T-helper 1 cell treated with Interleukin-12 subunit alpha and Interleukin-12 subunit beta and Interleukin-4 antibody, amounts not matched to agents 30 μg/mL and 1 μg/mL, for 36 hours (primary cell): ENCODE data around the gene DGKD.

Experiments used
- H3K27ac Mint-ChIP-seq: one replicate; pipeline ENCODE4 v1.8.0; 2021; ENCODE audit warnings: mild to moderate bottlenecking, mixed read lengths
- H3K27me3 Mint-ChIP-seq: one replicate; pipeline ENCODE4 v1.8.0; 2021; ENCODE audit warnings: low read depth, mixed read lengths
- H3K36me3 Mint-ChIP-seq: one replicate; pipeline ENCODE4 v1.8.0; 2021; ENCODE audit warnings: low read depth, mixed read lengths
- H3K4me1 Mint-ChIP-seq: one replicate; pipeline ENCODE4 v1.8.0; 2021; ENCODE audit warnings: low read depth, mixed read lengths
- H3K4me3 Mint-ChIP-seq: one replicate; pipeline ENCODE4 v1.8.0; 2021; ENCODE audit warnings: mild to moderate bottlenecking, moderate library complexity, mixed read lengths
- H3K9me3 Mint-ChIP-seq: one replicate; pipeline ENCODE4 v1.8.0; 2021; ENCODE audit warnings: mixed read lengths

Gene DGKD

DNA sequence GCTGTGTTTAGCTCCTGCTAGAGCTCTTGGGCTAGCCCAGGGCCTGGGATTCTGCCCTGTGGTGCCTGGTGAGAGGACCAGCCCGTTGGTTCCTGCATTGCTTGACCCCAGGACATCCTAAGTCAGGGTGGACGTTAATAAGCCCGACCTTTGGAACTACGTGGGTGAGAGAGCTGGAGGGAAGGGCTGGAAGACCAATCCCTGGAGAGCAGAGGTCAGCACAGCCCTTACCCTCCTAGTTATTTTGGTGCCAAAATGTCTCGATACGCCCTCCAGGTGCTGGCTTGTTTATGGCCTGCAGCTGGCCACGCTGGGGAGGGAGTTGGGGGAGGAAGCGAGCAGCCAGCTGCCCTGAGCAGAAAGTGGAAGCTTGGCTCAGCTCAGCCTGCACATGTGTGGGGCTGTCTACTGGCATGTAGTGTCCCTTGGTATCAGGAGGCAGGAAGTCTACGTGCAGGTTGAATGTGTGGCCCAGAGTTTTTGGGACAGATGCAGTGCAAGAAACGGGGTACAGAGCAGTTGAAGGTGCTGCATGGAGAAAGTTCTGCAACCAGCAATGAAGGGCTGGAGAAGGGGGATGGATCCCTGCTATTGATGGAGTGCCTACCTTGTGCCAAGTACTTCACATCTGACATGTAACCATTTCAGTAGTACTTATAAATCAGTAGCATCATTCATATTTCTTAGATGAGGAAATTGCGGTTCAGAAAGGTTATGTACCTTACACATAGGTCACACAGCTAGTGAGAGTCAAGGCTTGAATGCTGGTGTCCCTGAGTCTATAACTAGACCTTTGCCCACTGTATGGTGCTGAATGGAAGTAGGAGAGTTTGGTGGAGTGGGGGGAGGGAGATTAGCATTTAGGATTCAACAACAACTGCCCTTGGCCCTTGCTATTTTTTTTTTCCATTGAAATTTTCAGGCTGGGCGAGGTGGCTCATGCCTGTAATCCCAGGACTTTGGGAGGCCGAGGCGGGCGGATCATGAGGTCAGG is 5.0 kb upstream of the DGKD start:
- H3K4me1 Mint-ChIP-seq: peaks cover 35% of the 10 kb centered on the region
- H3K4me3 Mint-ChIP-seq: no peak overlapping the region
- H3K9me3 Mint-ChIP-seq: no peaks in the 10 kb centered on the region
- H3K27ac Mint-ChIP-seq: no peak overlapping the region
- H3K27me3 Mint-ChIP-seq: peaks cover 1% of the 10 kb centered on the region
- H3K36me3 Mint-ChIP-seq: no peaks in the 10 kb centered on the region

DNA sequence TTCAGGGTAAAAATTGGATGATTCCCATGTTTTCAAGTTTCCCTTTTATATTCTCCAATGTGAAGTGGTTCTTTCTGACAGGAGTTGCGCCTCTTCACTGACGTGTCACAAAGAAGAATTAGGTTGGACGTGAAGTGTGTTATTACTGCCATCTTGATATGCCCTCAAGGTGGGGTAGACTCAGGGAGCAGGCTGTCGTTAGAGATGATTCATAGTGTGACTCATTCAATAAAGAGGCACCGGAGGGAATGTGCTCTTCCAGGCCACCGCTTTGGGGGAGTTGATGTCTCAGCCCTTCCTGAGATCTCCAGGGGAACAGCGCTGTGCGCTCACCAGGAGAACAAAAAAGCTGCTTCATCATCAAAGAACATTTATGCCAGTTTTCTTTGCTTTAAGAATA is 3.6 kb upstream of the DGKD start:
- Mint-ChIP-seq H3K4me1 (peaks cover 42% of the 10 kb centered on the region), H3K36me3 (peaks cover 4% of the 10 kb centered on the region), H3K27ac (no peak overlapping the region), H3K9me3 (no peaks in the 10 kb centered on the region), H3K4me3 (no peak overlapping the region), H3K27me3 (no peaks in the 10 kb centered on the region)

DNA sequence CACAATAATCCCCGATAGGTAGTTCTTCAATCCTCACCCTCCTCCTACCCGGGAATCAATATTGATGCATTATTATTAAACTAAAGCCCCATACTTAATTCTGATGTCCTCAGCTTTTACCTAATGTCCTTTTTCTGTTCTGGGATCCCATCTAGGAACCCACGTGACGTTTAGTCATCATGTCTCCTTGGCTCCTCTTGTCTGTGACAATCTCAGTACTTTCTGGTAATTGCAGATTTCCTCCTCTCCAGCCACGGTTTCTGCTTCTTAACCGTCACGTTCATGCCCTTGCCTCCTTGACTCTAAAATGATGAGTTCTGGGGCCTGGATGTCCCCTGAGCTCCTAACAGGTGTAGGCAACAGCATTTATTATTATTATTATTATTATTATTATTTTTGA is 2.9 kb upstream of the DGKD start:
- Mint-ChIP-seq H3K27ac (no peak overlapping the region), H3K27me3 (no peaks in the 10 kb centered on the region), H3K4me1 (peaks cover 49% of the 10 kb centered on the region), H3K36me3 (peaks cover 9% of the 10 kb centered on the region), H3K4me3 (no peak overlapping the region), H3K9me3 (no peaks in the 10 kb centered on the region)

DNA sequence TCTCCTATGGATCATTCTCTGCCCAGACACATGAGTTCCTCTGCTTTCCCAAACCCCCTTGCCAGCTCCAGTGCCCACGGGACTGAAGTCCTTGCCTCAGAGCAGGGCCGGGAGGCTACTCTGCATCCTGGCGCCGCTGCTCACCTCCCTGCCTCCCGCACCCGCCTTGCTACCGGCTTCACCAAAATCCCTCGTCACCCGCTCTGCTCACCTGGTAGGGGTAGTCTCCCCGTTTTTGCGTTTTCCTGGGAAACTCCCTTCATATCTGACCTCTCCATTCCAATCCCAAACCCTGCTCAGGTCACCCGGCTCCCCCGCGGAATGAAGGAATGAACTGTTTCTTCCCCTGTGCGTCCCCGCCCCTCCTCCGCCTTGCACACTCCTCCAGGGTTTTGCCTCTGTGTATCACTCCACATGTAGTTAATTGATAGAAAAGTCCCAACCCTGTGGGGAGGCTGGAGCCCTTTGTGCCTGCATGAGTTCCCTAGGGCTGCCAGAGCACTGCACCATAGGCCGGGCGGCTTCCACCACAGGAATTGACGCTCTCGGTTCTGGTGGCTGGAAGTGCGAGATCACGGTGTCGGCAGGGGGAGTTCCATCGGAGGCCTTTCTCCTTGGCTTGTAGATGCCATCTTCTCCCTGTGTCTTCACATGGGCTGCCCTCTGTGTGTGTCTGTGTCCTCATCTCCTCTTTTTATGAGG is 2.0 kb upstream of the DGKD start:
- H3K27ac Mint-ChIP-seq: no peak overlapping the region
- peaks cover 56% of the 10 kb centered on the region for H3K4me1 Mint-ChIP-seq
- H3K4me3 Mint-ChIP-seq: no peak overlapping the region
- peaks cover 15% of the 10 kb centered on the region for H3K36me3 Mint-ChIP-seq
- no peaks in the 10 kb centered on the region for H3K9me3 Mint-ChIP-seq
- H3K27me3 Mint-ChIP-seq: no peaks in the 10 kb centered on the region

DNA sequence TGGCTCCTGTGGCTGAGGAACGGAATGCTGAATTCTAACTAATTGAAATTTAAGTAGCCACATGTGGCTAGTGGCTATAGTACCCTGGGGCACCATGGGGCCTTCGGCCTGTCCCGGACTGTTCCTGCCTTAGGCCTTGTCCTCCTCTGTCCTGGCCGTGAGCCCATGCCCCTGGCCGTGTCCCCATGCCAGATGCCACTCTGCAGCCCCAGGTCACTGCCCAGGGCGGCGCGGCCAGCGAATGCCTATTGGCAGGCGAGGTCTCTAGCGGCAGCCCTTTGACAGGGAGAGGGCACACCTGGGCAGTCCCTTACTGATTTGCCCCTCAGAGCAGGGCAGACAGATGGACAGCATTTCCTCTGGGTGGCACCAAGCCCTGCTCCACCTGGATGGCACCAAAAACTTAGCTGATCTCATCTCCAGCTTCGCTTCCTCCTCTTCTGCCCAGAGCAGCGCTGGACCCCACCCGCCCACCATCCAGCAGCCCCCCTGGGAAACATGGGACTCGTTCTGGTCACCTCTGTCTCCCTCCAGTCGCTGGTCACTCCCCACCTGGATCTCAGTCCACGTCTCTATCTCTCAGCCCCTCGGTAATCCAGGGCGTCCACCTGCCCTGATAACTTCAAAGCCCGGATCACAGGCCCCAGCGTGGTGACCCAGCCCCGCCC is 1.1 kb upstream of the DGKD start:
- Mint-ChIP-seq H3K4me1 (peaks cover 59% of the 10 kb centered on the region), H3K27me3 (no peaks in the 10 kb centered on the region), H3K9me3 (no peaks in the 10 kb centered on the region)

DNA sequence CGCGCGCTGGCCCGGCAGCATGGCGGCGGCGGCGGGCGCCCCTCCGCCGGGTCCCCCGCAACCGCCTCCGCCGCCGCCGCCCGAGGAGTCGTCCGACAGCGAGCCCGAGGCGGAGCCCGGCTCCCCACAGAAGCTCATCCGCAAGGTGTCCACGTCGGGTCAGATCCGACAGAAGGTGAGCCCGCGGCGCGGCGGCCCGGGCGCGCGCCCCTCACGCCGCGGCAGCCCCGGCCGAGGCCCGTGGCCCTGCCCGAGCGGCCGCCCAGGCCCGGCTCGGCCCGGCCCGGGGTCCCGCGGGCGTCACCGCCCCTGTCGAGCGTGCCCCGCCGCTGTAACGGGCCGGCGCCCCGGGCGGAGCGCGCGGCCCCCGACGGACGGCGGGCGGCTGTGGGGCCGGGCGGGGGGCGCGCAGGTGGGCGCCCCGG is 218 bp downstream of the DGKD start:
- Mint-ChIP-seq H3K27ac (no peak overlapping the region), H3K27me3 (no peaks in the 10 kb centered on the region), H3K4me1 (peaks cover 62% of the 10 kb centered on the region), H3K9me3 (no peaks in the 10 kb centered on the region), H3K4me3 (no peak overlapping the region), H3K36me3 (peaks cover 21% of the 10 kb centered on the region)

More for the DNA sequence above, 1.1 kb upstream of the DGKD start:
- H3K36me3 Mint-ChIP-seq: peaks cover 15% of the 10 kb centered on the region
- peak overlapping the region; percentile 81 for H3K4me3 Mint-ChIP-seq
- H3K27ac Mint-ChIP-seq: peak overlapping the region; percentile 78

DNA sequence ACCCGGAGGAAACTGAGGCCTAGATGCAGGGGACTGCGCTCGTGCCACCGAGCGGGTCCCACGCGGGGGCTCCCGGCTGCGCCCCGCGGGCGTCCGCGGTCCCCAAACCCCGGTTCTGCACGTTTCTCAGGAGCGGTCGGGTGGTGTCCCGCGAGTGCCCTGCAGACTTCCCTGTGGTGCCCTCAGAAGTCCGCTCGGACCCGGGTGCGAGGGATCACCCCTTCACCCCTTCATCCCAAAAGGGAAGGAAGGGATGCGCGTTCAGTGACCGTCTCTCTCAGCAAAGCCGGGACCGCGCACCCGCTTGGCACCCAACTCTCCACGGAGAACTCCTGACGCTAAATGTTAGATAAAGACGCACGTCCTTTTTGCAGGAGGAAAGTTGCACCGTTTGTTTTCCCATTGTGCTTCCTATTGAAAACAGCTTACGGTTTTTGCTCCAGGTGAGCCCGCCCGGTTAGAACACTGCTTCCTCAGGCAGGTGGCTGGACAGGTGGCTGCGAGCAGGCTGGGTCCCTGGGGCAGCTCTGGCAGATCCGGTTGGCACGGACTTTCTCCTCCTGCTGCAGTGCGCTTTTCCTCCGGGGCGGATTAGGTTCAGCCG is 779 bp downstream of the DGKD start:
- Mint-ChIP-seq H3K27me3 (no peaks in the 10 kb centered on the region), H3K36me3 (peaks cover 24% of the 10 kb centered on the region), H3K4me3 (peak overlapping the region; percentile 85), H3K4me1 (peaks cover 65% of the 10 kb centered on the region), H3K27ac (peak overlapping the region; percentile 67), H3K9me3 (no peaks in the 10 kb centered on the region)

DNA sequence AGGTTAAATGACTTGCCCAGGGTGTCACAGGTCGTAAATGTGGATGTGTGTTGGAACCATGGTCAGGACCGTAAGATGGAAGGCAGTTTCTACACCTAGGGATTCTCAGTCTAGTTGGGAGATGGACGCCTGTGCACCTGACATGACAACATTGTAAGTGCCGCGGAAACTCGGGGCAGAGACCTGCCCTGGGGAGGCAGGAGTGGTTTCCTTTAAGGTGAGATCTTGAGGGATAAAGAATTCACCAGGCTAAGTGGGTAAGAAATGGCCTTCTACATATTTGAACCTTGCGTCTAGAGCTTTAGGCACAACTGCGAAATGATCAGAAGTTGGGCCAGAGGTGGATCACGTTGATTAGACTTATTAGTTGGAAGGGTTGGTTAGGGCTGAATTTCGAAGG is 1.6 kb downstream of the DGKD start:
- Mint-ChIP-seq H3K27ac (peak overlapping the region; percentile 33), H3K4me3 (peak overlapping the region; percentile 85), H3K9me3 (no peaks in the 10 kb centered on the region), H3K27me3 (no peaks in the 10 kb centered on the region), H3K36me3 (peaks cover 27% of the 10 kb centered on the region), H3K4me1 (peaks cover 57% of the 10 kb centered on the region)

DNA sequence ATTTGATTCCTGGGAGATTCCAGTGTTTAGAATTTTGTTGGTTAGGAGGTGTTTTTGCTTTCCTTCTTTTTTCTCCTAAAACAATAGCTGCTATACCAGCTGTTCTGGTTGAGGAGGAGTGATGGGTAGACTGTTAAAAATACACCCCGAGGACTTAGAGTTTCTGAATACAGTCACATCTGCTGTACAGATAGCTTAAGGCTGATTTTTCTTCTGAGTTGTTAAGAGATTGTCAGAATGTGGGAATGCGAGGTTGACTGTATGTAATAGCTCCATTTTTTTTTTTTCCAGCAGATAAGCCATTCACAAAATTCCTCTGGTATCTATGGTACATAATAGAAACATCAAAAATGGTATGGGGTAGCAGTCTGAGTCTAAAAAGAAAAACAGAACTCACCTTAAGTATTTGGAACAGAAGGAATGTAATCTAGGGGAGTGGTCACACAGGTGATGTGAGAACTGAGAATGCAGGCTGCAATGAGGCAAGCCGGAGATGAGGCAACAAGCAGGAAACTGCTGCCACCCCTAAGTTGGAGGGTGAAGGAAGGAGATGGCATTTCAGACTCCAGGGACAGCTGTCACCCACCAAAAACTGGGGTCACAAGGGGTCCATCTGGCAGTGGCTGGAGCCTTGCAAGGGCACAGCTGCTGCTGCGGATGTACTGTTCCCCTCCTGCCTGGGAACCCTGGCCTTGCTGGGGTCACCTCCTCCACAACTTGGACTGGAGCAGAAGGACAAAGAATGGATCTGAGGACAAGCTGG is 2.4 kb downstream of the DGKD start:
- no peaks in the 10 kb centered on the region for H3K9me3 Mint-ChIP-seq
- H3K36me3 Mint-ChIP-seq: peaks cover 27% of the 10 kb centered on the region
- no peak overlapping the region for H3K27ac Mint-ChIP-seq
- H3K4me3 Mint-ChIP-seq: peak overlapping the region; percentile 85
- H3K4me1 Mint-ChIP-seq: peaks cover 55% of the 10 kb centered on the region
- no peaks in the 10 kb centered on the region for H3K27me3 Mint-ChIP-seq

DNA sequence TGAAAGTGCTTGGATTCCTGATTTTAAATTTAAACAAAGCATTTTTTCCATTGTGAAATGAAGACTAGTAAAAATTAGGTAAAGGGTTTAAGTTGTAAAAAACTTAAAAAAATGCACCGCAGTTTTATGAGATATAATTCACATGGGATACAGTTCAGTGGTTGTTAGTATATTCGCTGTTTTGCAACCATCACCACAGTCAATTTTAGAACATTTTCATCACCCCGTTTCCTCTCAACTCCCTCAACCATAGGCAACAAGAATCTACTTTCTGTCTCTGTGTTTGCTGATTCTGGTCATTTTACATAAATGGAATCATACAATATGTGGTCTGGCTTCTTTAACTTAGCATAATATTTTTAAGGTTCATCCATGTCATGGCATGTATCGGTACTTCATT is 4.0 kb downstream of the DGKD start:
- Mint-ChIP-seq H3K27me3 (no peaks in the 10 kb centered on the region), H3K4me3 (no peak overlapping the region), H3K9me3 (no peaks in the 10 kb centered on the region), H3K36me3 (peaks cover 29% of the 10 kb centered on the region), H3K27ac (no peak overlapping the region), H3K4me1 (peaks cover 48% of the 10 kb centered on the region)

DNA sequence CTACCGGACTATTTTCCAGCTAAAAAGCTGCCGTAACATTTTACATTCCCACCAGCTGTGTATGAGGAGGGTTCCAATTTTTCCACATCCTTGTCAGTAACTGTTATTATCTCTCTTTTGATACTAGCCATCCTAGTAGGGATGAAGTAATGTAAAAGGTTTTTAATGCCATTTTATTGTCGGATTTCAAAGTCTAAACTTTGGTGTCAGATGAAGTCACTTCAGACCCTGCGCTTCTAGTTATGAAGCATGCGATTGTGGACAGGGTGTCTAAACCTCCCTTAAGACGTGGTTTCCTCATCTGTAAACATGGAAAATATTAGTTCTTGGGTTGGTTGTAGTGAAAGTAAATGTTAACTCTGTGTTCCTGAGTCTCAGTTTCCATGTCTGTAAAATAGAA is 4.7 kb downstream of the DGKD start:
- no peaks in the 10 kb centered on the region for H3K27me3 Mint-ChIP-seq
- H3K36me3 Mint-ChIP-seq: peaks cover 31% of the 10 kb centered on the region
- H3K9me3 Mint-ChIP-seq: no peaks in the 10 kb centered on the region
- H3K27ac Mint-ChIP-seq: no peak overlapping the region
- H3K4me3 Mint-ChIP-seq: no peak overlapping the region
- H3K4me1 Mint-ChIP-seq: peaks cover 44% of the 10 kb centered on the region

DNA sequence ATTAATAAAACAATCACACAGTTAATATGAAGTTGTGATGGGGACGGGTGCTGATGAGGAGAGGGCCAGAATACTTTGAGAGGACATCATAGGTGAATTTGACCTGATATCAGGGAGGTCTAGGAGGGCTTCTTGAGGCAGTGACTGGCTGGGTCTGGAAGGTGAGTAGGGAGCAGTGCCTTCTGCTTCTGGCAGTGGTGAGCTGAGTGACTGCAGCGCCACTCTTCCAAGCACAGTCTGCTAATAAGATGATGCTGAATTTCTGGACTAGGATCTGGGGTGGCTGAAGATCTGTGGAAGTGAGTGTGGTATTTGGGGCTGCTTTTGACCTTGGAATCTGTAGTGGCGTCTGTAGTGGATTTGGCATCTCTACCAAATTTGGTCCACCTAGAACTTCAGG is 5.5 kb downstream of the DGKD start:
- Mint-ChIP-seq H3K9me3 (no peaks in the 10 kb centered on the region), H3K4me1 (peaks cover 46% of the 10 kb centered on the region), H3K36me3 (peaks cover 35% of the 10 kb centered on the region), H3K4me3 (no peak overlapping the region), H3K27me3 (no peaks in the 10 kb centered on the region), H3K27ac (no peak overlapping the region)

DNA sequence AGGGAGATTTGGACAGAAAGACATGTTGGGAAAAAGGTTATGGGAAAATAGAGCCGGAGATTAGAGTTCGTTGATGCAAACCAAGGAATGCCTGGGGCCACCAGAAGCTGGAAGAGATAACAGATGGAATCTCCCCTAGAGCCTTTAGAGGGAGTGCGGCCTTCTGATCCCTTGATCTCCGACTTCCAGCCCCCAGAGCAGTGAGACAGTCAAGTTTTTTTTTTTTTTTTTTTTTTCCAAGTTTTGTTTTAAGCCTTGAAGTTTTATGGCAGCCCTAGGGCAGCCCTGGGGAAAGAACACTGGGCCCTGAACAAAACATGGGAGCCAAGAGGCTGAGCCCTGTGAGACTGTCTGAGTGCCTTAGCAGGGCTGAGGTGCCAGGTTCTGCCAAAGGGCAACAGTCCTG is 6.5 kb downstream of the DGKD start:
- H3K4me3 Mint-ChIP-seq: no peak overlapping the region
- H3K27ac Mint-ChIP-seq: no peak overlapping the region
- H3K9me3 Mint-ChIP-seq: no peaks in the 10 kb centered on the region
- peaks cover 30% of the 10 kb centered on the region for H3K36me3 Mint-ChIP-seq
- H3K4me1 Mint-ChIP-seq: peaks cover 38% of the 10 kb centered on the region
- H3K27me3 Mint-ChIP-seq: no peaks in the 10 kb centered on the region

DNA sequence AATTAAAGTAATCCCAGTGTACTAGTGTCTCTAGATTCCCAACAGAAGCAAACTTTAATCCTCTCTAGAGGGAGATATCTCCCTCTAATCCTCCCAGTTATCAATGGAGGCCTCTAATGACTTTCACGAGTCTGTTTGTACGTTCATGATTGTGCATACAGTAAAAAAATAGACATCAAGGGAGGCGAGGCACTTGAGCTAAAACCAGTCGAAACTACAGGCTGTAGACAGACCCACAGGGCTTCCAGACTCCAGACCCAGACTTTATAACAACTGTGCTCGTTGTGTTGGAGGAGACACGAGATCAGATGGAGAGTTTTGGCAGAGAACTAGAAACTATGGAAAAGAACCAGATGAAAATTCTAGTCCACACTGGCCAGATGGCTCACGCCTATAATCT is 7.0 kb downstream of the DGKD start:
- no peak overlapping the region for H3K4me3 Mint-ChIP-seq
- no peak overlapping the region for H3K27ac Mint-ChIP-seq

More for the DNA sequence above, 7.0 kb downstream of the DGKD start:
- Mint-ChIP-seq H3K4me1 (peaks cover 37% of the 10 kb centered on the region), H3K36me3 (peaks cover 25% of the 10 kb centered on the region), H3K27me3 (no peaks in the 10 kb centered on the region), H3K9me3 (no peaks in the 10 kb centered on the region)
